EH (cell line): ENCODE data around the gene GRID1.

Experiments
- DNase-seq: peaks from one replicate; pipeline ENCODE4 v3.0.0-alpha.2; 2015; ENCODE audit warnings: low read depth

The GRID1 gene

DNA sequence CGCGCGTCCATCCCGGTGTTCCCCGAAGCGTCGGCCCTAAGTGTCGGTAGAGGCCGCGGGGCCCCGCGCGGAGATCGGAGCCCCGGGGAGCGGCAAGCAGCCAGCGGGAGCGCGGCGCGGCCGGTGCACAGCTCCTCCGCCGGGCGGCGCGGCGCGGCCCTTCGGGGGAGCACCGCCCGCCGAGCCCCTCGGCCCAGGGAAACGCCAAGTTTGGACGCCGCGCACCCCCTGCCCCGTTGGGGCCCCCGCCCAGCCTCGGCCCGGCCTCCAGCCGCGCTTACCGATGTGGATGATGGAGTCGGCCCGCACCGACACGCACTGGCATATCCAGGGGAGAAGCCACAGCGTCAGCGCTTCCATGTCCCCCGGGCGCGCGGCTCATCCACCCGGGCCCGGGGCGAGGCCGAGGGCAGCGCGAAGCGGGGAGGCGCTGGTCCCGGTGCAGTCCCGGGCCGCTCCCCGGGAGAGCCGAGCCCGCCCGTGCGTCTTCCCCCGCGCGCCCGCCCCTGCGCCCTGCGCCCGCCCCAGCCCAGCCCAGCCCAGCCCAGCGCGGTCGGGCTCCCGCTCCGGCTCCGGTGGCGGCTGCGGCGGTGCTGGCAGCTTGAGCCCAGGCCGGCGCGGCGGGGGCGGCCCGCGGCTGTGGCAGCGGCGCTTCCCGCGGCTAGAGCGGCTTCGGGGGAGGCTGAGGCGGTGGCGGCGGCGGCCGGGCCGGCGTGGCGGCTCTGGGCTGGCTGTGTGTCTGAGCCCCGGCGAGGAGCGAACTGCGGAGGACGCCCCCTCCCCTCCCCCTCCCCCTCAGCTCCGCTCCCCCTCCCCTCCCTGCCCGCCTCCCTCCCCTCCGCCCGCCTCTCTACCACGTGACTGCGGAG is at the start of gene GRID1:
Gene GRID1 (minus strand): TSS at position 763 of the 869 bp plus-strand sequence.
- DNase-seq: peak; percentile 16

DNA sequence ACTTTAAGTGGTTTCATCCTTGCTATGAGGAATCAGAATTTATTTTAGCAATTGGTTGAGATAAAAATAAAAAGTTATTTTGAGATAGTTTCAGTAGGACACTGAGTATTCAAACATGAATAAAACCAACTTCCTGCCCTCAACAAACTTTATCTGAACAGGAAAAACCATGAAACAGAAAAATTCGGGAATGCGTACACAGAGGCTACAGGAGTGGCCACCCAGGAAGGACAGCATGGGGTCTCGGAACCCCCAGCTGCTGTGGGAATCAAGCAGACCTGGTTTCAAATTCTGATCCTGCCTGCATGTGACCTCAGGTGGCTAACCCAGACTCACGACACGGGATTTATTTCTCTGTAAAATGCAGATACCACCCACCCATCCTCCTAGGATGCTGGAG is 49.0 kb upstream of the GRID1 start:
- no peak for DNase-seq

DNA sequence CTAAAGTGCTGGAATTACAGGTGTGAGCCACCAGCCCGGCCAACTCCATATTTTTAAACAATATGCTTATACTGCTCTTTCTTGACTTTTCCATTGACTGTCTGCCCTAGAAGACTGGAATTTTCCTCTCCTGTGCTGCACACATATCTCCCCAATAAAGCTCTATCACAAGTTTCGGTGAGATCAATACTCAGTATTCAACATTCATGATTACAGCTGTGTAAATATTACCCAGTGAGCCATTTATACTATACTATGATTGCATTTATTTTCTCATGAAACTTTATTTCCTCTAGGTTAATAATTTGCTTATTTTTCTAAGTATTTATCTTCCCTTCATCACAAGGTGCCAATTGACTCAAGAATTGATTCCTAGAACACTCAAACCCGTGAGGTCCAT is 48.5 kb upstream of the GRID1 start:
- no peak for DNase-seq

DNA sequence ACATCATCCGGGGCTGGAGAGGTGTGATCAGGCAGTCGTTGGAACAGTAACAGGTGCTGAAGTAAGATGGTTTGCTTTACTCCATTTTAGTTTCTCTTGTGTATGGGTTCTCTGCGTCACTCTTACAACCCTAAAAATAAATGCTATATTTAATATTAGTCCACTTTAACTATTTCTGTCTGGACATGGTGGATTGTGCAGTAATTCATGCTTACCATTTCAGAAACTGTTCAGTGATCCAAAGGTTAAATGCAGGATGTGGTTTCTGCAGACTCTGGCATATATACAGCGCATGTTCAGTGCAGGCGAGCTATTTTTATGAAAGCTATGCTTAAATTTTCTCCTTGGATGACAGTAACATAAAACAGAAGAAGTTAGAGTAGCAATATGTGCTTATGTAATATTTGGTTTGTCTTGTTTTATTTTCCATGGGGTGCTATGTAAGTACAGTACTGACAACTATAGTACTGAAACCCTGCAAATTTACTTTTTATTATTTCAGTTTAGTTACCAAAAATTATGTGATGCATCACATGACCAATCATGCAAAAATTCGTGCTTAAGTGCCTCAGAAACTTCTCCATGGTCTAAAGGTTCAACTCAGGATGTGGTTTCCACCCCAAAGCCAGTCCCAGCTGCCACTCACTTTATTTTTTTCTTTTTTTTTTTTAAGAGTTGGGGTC is 46.6 kb upstream of the GRID1 start:
- peak; percentile 77 for DNase-seq

DNA sequence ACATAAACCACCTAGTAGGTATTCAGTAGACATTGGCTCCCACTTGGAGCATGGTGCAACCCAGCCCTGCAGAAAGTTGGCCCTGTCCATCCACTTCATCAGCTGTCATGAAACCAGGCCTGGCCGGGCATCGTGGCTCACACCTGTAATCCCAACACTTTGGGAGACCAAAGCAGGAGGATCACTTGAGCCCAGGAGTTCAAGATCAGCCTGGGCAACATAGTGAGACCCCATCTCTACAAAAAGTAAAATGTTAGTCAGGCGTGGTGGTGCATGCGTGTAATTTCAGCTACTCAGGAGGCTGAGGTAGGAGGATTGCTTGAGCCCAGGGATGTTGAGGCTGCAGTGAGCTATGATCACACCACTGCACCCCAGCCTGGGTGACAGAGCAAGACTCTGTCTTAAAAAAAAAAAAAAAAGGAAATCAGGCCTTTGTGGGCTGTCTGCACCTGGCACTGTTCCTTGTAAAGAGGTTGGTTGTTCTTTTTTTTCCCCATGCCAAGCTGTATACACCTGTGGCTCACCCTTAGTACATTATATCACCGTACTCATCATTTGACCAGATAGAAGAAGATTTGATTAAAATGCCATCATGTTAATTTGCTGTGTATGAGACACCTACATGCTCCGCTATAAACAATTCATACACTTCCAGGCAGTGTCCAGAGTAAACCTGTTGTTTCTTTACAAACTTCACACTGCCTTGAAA is 45.4 kb upstream of the GRID1 start:
- no peak for DNase-seq

DNA sequence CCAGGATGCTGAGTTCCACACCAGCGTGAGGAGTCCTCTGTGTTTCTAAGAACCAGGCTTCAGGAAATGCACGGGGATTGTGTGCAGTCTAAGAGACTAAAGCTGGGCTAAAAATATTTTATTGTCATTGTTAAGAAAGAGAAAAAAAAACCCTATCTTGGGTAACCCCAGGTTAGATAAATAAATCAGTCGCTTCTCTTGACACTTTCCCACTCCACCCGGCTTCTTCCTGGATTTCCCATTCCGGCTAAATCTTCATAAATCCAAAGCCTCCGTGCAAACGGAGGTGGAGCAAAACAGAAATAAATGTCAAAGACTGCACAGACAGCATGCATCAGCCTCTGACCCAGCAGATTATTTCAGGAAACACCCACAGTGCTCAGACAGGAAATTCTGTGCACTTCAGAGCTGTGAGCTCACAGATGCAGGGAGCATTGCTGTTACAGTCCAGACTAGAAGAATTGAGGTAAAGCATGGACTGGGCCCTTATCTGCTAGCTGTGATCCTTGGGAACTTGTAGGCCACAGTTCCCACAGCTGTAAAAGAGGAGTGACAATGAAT is 44.8 kb upstream of the GRID1 start:
- DNase-seq: peak; percentile 96

DNA sequence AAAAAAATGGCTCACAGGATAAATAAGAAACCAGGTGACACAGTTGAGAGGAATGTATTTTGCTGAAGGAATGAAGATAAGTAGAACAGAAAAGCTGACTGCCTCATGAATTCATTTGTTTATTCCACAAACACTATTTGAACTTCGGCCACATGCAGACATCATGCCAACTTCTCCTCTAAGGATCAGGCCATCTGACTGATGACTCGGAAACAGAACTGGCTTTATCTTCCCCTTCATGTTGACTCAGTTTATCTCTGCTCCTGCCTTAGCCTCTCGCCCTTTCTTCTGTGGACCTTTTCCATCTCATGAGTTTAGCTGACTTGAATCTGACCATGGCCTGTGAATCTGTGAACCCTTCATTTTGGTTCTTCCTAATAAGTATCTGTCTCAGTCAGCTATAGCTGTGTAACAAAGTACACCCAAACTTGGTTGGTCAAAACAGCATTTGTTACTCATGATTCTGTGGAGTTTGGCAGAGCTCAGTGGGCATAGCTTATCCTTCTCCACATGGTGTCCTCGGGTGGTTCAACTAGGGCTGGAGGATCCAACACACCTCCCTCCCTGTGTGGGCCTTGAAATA is 44.0 kb upstream of the GRID1 start:
- peak; percentile 74 for DNase-seq

- DNase-seq: no peak
Observed at GRCh38 chr10:86409183-86409582, 42.6 kb upstream of the GRID1 start.

DNA sequence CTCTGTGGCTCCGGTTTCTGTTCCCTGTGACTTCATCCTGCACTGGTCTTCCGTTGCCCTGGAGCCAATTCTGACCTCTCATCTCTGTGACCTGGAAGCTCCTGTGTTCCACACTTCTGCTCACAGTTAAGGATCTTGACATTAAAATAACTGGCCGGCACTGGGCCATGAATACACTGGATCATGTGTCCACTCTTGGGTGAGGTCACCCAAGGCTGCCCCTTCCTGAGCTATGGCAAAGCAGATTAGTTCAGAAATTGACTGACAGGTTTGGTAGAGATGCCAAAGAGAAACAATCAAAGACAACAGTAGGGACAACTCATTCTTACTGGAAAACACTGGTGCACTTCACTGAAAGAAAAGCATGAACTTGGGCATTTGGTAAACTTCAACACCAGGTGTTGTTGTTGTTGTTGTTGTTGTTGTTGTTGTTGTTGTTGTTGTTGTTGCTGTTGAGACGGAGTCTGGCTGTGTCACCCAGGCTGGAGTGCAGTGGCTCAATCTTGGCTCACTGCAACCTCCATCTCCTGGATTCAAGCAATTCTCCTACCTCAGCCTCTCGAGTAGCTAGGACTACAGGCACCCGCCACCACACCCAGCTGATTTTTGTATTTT is 36.7 kb upstream of the GRID1 start:
- peak; percentile 6 for DNase-seq

- peak; percentile 67 for DNase-seq
Observed at GRCh38 chr10:86402283-86402941, 35.8 kb upstream of the GRID1 start.

GRCh38 chr10:86401588-86402282 is 35.1 kb upstream of the GRID1 start:
- peak; percentile 4 for DNase-seq

- peak; percentile 66 for DNase-seq
Observed at GRCh38 chr10:86400705-86401587, 34.4 kb upstream of the GRID1 start.

DNA sequence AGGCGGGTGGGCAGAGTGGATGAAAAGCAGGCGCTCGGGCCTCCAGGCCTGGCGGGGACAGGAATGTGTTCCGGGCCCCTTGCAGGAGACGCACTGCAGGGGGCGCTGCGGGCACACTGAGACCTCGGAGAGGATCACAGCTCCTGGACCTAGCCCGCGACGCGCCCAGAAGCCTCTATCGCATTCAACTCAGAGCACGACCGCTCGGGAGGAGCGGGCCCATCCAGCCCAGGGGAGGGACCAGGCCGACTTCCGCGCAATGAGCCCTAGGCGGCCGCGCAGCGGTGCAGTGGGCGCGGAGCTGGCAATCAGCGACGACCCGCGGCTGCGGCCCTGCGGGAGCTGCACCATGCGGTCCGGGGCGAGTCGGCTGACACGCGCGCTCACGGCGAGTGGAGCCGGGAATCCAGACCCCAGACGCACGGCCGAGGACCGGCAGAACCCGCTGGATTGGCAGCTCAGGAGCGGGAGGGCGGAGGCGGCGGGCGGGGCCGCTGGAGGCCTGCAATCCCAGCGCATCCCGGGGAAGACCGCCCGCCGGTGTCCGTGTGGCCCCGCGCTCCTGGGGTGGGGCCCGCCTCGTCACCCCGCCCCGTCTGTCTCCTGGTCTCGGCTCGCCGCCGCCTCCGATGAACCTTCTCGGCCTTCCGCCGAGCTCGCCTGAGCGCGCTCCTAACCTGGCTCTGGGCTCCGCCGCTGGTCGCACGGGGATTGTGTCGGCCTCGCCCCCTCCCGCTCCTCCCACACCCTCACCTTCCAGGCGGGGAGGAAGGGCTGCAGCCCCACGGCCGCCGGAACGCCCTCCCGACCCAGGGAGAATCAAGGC is 33.5 kb upstream of the GRID1 start:
- DNase-seq: peak; percentile 97

- DNase-seq: no peak
Observed at GRCh38 chr10:86399514-86399878, 32.9 kb upstream of the GRID1 start.

- DNase-seq: no peak
Observed at GRCh38 chr10:86397120-86397519, 30.5 kb upstream of the GRID1 start.

- DNase-seq: no peak
Observed at GRCh38 chr10:86393862-86394455, 27.4 kb upstream of the GRID1 start.

DNA sequence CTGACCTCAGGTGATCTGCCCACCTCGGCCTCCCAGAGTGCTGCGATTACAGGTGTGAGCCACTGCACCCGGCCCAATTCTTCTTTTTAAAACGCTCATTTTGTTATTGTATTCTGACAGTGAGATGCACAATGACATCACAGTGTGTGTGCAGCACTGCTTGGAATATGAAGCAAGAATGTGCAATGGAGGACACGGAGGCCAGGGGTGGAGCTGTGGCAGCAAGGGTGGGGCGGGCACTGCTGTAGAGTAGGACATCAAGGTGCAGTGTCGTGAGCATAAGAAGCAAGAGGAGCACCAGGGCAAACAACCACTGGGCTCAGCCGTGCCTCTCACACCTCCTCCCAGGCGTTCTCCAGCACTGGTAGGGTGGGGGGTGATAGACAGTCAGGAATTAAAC is 26.8 kb upstream of the GRID1 start:
- DNase-seq: no peak

GRCh38 chr10:86392723-86393094 is 26.1 kb upstream of the GRID1 start:
- no peak for DNase-seq
